Lower leg skin (tissue), 4 donors: ENCODE results near the gene SPON2. TPM values are rescaled to one million over a fixed set of nuclear protein-coding genes. Genes with fewer than 3 reads are reported as not detected.
A peak's percentile ranks its signal among the peaks of the same experiment; 100 is the strongest.

ENCODE experiments used
- DNase-seq, 2 donors: peaks; one replicate each; pipeline ENCODE4 v3.0.0-alpha.2; 2019; ENCODE audit warnings: low spot score in 2 of 2
- H3K4me3 ChIP-seq: fragments of 200-600 bp; sonication (generic); 2 replicates; pipeline ENCODE4 v1.5.1; 2017; ENCODE audit warnings: mild to moderate bottlenecking, low read depth; ENCODE audit not compliant: poor library complexity, severe bottlenecking
- POLR2A ChIP-seq, 2 donors: fragments of 450-650 bp; IDR thresholded peaks; one replicate each; pipeline ENCODE4 v1.6.1; 2016 to 2017; ENCODE audit warnings: antibody characterized with exemption in 2 of 2, mild to moderate bottlenecking in 1 of 2, moderate library complexity in 1 of 2
- WGBS, 2 donors: methylation state at CpG; one replicate each; pipeline ENCODE4 v1.1.5; 2018; 5-methylcytosine and 5-hydroxymethylcytosine counted together
- intact Hi-C: fragments of 100-400 bp; cut with DNase I; formaldehyde crosslinking; loops from one replicate; pipeline ENCODE4 v1.15.0; 2023; ENCODE audit warnings: low total_unique reads
- total RNA-seq, 4 donors: library from RNA; depleted of rRNA; stranded (reverse); fragments of >200 nt; gene quantifications; one replicate each; pipeline ENCODE4 v1.1.0, GENCODE V29; 2016
- TF ChIP-seq, protein P1 (sequence below), 3 donors: fragments of 450-650 bp; IDR thresholded peaks; one replicate each; pipeline ENCODE4 v1.5.1; 2016; ENCODE audit warnings: antibody characterized with exemption in 3 of 3, mild to moderate bottlenecking in 3 of 3, moderate library complexity in 2 of 3

The SPON2 gene
- total RNA-seq = 10 to 100 TPM; 19.1 to 39.8 (median 32.8) TPM

DNA sequence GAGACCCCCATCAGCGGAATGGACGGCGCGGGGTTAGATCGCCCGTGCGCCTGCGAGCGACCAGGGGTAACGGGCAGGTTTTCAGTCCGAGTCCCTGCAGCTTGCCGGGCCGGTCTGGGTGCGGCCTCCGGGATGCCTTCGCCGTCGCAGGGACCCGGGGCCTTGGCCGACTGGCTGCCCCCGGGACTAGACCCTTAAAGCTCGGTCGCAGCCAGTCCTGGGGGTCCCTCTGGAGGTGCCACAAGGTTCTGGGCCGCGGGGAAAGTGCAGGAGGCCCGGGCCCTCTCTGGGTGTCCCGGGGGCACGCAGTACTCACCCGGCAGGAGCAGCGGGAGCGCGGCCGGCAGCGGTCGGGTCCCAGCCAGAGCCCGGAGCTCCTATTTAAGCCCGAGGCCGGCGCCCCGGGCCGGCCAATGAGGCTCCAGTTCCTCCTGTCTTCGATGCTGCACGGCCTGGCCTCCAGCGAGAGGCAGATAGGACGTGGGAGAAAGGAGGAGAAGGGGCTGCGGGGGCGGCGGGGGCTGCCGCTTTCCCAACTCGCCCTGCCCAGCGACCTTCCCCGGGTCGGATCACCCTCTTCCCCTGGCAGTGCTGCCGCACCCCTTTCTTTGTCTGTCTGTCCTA, at the start of gene SPON2:
Gene SPON2, minus strand, starts transcription at position 356 of the 624 bp plus-strand sequence.
- DNase-seq = peak in 1 of 2 donors; percentile 86
- 3 to 5% methylated on average over 19 to 25 of the region's 54 CpGs for WGBS, 2 donors
- TF ChIP-seq, protein P1, sequence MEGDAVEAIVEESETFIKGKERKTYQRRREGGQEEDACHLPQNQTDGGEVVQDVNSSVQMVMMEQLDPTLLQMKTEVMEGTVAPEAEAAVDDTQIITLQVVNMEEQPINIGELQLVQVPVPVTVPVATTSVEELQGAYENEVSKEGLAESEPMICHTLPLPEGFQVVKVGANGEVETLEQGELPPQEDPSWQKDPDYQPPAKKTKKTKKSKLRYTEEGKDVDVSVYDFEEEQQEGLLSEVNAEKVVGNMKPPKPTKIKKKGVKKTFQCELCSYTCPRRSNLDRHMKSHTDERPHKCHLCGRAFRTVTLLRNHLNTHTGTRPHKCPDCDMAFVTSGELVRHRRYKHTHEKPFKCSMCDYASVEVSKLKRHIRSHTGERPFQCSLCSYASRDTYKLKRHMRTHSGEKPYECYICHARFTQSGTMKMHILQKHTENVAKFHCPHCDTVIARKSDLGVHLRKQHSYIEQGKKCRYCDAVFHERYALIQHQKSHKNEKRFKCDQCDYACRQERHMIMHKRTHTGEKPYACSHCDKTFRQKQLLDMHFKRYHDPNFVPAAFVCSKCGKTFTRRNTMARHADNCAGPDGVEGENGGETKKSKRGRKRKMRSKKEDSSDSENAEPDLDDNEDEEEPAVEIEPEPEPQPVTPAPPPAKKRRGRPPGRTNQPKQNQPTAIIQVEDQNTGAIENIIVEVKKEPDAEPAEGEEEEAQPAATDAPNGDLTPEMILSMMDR (IDR thresholded peaks at IDR 0.05) = no peak
- intact Hi-C loops = no loop called here
- peak within 1 kb of the TSS; percentile 12 for H3K4me3 ChIP-seq

- TF ChIP-seq, protein P1 (IDR thresholded peaks at IDR 0.05) = no peak
- TF ChIP-seq POLR2A (IDR thresholded peaks at IDR 0.05) = no peak
- no peak overlapping the region for H3K4me3 ChIP-seq
- no peak for DNase-seq
- intact Hi-C loops = no loop called here
- WGBS, 2 donors = 68 to 70% methylated on average over 33 of the region's 33 CpGs
Observed at GRCh38 chr4:1221155-1221870, 48.9 kb upstream of the SPON2 start.

- TF ChIP-seq, protein P1 (IDR thresholded peaks at IDR 0.05) = no peak
- TF ChIP-seq POLR2A (IDR thresholded peaks at IDR 0.05) = no peak
- WGBS, 2 donors = 89% methylated on average over 16 of the region's 16 CpGs
- intact Hi-C loops = no loop called here
- DNase-seq = no peak
- H3K4me3 ChIP-seq = no peak overlapping the region
Observed at GRCh38 chr4:1220566-1220965, 48.2 kb upstream of the SPON2 start.

GRCh38 chr4:1219566-1219950, 47.2 kb upstream of the SPON2 start:
- WGBS, 2 donors = 78 to 86% methylated on average over 7 of the region's 7 CpGs
- no peak overlapping the region for H3K4me3 ChIP-seq
- intact Hi-C loops = no loop called here
- TF ChIP-seq POLR2A (IDR thresholded peaks at IDR 0.05) = no peak
- TF ChIP-seq, protein P1 (IDR thresholded peaks at IDR 0.05) = no peak
- DNase-seq = no peak

- WGBS, 2 donors = 63 to 66% methylated on average over 21 of the region's 21 CpGs
- no peak for DNase-seq
- no peak overlapping the region for H3K4me3 ChIP-seq
- TF ChIP-seq POLR2A (IDR thresholded peaks at IDR 0.05) = no peak
- TF ChIP-seq, protein P1 (IDR thresholded peaks at IDR 0.05) = no peak
- intact Hi-C loops = no loop called here
Observed at GRCh38 chr4:1218634-1219565, 46.5 kb upstream of the SPON2 start.
